DND-41 (cell line): ENCODE results near the gene NBAS.

ENCODE experiments used
- EZH2 ChIP-seq: IDR thresholded peaks from 3 replicates; pipeline ENCODE4 v1.6.1; 2012; ENCODE audit warnings: borderline replicate concordance, low read depth, mild to moderate bottlenecking, moderate library complexity, low read length, inconsistent platforms; ENCODE audit not compliant: severe bottlenecking
- TF ChIP-seq, protein P1 (sequence below): IDR thresholded peaks from 2 replicates; pipeline ENCODE4 v1.5.1; 2012; ENCODE audit warnings: borderline replicate concordance, low read length, moderate library complexity, mild to moderate bottlenecking; ENCODE audit not compliant: poor library complexity, severe bottlenecking; ENCODE audit errors: extremely low read depth

GRCh38 chr2:15412309-15412708 is 148.8 kb downstream of the NBAS start:
- TF ChIP-seq, protein P1, sequence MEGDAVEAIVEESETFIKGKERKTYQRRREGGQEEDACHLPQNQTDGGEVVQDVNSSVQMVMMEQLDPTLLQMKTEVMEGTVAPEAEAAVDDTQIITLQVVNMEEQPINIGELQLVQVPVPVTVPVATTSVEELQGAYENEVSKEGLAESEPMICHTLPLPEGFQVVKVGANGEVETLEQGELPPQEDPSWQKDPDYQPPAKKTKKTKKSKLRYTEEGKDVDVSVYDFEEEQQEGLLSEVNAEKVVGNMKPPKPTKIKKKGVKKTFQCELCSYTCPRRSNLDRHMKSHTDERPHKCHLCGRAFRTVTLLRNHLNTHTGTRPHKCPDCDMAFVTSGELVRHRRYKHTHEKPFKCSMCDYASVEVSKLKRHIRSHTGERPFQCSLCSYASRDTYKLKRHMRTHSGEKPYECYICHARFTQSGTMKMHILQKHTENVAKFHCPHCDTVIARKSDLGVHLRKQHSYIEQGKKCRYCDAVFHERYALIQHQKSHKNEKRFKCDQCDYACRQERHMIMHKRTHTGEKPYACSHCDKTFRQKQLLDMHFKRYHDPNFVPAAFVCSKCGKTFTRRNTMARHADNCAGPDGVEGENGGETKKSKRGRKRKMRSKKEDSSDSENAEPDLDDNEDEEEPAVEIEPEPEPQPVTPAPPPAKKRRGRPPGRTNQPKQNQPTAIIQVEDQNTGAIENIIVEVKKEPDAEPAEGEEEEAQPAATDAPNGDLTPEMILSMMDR: no peak
- no peak for TF ChIP-seq EZH2
